Breast epithelium (tissue), 3 donors: ENCODE measurements around the gene TMEM214.

Experiments
- POLR2AphosphoS5 ChIP-seq, 3 donors: sonication (generic); formaldehyde crosslinking; IDR thresholded peaks; one replicate each; pipeline ENCODE4 v1.6.1; 2017; ENCODE audit warnings: antibody characterized with exemption in 3 of 3
- TF ChIP-seq, protein P1 (sequence below), 3 donors: fragments of 450-650 bp; IDR thresholded peaks; one replicate each; pipeline ENCODE4 v1.5.1; 2016 to 2017; ENCODE audit warnings: antibody characterized with exemption in 3 of 3, mild to moderate bottlenecking in 3 of 3, moderate library complexity in 3 of 3

DNA sequence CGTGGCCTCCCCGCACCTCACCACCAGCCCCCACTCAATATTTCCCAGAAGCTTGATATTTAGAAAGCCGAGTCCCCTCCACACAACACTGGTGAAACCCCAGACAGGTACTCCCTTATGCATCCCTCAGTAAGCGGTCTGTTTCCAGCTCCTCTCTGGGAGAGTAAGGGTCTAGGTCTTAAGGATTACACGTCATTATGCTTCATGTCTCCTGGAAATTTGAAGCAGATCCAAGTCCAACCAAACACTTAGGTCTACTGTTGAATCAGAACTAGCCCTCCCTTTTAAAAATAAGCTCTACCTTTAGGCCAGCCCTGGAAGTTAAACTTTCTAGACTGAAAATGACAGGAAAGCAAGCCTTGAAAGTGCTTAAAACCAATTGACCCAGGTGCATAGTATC lies 40.2 kb downstream of the TMEM214 start:
- TF ChIP-seq POLR2AphosphoS5 (IDR thresholded peaks at IDR 0.05), result no peak
- TF ChIP-seq, protein P1, sequence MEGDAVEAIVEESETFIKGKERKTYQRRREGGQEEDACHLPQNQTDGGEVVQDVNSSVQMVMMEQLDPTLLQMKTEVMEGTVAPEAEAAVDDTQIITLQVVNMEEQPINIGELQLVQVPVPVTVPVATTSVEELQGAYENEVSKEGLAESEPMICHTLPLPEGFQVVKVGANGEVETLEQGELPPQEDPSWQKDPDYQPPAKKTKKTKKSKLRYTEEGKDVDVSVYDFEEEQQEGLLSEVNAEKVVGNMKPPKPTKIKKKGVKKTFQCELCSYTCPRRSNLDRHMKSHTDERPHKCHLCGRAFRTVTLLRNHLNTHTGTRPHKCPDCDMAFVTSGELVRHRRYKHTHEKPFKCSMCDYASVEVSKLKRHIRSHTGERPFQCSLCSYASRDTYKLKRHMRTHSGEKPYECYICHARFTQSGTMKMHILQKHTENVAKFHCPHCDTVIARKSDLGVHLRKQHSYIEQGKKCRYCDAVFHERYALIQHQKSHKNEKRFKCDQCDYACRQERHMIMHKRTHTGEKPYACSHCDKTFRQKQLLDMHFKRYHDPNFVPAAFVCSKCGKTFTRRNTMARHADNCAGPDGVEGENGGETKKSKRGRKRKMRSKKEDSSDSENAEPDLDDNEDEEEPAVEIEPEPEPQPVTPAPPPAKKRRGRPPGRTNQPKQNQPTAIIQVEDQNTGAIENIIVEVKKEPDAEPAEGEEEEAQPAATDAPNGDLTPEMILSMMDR (IDR thresholded peaks at IDR 0.05), result no peak
